ENCODE data around the gene DBX1.
"Not testable (repeated sequence)": the region's sequence is repeated elsewhere in the genome, so short reads cannot be mapped to it uniquely, and the experiment has no call there.

DBX1 gene

DNA sequence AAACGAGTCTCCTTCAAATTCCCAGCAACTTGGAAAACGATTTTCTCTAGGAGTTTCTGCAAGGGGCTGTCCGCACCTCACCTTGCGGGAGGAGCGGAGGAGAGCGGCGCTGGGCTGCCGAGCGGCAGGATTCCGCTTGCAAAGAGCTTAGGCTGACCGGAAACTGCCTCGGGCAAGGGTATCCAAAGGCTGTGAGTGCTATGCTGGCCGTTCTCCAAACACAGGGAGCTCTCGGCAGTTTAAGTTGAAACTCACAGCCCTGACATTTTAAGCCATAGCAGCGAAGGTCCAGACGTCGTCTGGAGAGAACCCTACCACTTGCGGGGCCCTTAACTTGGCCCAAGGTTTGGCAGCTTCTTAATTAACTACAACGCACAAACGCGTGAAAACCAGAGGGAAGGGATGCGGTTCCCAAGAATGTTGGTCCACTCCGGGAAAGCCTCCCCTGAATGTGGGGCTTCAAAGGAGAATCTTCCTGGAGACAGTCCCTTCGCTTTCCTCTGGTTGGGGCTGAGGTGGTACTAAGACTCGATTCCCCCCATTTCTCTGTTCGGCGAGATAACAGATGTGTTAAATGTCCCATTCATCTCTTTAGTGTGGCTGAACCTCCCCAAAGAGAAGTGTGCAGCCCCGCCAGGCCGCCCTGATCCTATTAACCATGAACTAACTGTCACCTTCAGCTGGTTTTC lies 1.1 kb upstream of the DBX1 start:
- no peak for DNase-seq

DNA sequence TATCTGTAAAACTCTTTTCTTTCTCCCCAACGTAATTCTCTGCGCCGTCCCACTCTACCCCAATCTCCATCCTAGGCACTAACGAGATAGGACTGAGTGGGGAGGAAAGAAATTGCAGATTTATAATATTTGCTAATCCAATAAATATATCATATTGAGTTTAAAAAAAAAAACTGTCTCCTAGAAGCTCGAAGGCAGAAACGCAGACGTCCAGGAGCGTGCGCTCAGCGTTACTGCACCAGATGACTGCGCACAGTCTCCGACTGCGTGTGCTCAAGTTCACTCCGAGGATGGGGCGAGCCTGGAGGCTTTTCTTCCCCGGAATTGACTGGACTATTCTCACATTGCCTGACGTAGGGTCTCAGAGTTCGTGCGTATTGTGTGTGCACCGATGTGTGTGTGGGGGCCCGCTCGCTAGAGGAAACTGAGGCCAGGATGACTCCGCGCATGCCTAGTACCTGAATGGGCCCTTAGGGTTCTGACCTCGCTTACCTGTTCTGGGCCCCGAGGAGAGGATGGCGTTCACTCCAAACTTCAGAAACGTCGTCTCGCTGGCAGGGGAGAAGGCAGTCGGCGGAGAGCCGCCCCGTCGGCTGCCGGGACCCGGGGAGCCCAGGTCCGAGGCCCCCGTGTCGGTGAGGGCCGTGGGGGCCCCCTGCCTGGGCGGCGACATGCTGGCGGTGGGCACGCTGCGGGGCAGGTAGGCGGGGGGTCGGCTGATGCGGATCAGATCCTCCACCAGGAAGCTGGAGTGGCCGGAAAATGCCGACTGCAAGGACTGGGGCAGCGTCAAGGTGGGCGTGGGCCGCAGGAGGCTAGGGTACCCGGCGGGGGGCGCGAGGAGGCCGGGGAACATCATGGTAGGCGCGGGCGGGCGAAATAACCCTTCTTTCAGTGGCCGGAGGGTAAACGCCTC lies 551 bp downstream of the DBX1 start:
- no peak for DNase-seq

DNA sequence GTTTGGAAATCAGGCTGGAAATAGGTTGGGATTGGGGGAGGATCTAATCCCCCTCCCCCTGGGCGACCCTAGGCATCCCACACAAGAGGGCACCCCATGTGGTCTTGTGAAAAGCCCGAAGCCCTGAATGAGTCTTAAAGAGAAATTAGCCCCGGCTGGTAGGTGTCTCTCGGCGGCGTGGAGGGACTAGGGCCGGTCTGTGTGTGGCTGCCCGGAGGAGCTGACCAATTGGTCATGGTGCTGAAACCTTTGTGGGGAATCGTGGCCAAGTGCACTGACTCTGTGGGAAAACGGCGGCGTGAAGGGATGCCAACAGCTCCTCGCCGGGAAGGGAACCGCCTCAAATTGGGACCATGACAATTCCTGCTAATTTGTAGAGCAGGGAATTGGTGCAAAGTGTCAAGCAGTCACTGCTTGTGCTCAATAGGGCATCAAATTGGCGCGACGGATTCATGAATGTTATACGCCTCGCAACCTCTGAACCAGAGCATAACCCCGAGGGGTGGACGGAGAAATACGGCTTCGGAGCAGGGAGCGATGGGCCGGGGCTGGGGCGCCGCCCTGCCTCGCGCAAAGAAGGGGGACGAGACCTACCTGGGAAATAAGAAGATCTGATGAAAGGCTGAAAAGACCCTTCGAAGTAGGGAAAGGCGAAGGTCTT lies 1.5 kb downstream of the DBX1 start:
- DNase-seq, result no peak

GRCh38 chr11:20157728-20158127 lies 2.5 kb downstream of the DBX1 start:
- no peak for DNase-seq

GRCh38 chr11:20156876-20157613 lies 3.2 kb downstream of the DBX1 start:
- no peak for DNase-seq

GRCh38 chr11:20156280-20156875 lies 3.9 kb downstream of the DBX1 start:
- DNase-seq, result no peak

DNA sequence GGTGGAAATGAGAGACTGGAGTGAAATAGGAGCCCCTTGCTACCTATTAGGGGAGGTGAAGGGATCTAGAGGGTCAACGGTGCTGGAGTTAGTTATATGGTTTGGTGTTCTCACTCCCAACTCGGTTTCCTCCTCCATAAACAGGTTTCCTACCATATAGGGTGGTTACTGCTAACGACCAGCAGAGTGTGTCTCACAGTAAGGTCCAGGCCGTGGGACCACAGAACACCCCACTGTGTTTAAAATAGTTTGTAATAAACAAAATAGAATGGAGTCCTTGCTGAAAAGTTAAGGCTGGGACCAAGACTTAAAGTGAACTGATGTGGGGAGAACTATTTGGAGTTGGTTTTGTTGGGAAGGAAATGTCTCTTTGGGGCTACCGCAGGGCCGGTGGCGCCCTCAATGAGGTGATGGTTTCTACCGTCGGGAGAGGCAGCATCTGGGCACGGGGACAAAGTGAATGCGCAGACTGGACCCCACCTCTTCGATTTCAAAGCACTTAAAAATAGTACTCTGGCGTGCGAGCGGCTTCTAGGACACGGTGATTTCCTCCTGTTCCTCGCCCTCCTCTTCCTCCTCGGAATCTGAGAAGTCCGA lies 4.5 kb downstream of the DBX1 start:
- no peak for DNase-seq

GRCh38 chr11:20154381-20154780 lies 5.9 kb downstream of the DBX1 start:
- no peak for DNase-seq

DNA sequence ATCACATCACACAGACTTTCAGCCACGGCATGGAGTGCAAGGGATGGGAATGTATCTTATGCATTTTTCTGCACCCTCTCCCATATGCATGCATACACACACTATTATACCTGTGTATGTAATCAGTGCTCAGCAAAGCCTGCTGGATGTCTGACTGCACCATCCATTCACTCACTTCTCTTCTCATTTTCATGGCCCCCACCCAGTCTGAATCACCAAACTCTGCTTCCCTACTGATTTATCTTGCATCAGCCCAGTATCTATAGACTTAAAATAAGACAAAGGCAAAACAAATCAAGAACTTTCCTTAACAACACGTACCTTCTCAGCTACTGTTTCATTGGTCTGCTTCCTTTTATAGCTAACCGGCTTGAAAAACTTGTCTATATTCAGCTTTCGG lies 21.6 kb downstream of the DBX1 start:
- no peak for DNase-seq

DNA sequence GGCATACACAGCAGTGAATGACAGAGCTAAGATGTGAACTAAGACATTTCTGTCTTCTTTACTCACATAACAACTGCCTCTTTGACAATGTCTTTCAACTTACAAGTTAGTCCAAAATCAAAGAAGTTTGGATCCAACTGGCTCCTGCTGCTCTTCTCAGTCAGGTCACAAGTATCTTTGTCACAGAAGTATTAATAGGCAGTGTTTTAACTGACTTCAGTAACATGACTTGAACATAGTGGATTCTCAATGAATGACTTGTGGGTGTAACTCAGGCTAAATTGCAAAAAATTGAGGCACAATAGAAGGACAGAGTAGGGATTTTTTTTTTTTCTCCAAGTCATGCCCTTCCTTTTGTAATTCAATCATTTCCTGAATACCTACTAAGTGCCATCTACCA lies 22.6 kb downstream of the DBX1 start:
- no peak for DNase-seq

DNA sequence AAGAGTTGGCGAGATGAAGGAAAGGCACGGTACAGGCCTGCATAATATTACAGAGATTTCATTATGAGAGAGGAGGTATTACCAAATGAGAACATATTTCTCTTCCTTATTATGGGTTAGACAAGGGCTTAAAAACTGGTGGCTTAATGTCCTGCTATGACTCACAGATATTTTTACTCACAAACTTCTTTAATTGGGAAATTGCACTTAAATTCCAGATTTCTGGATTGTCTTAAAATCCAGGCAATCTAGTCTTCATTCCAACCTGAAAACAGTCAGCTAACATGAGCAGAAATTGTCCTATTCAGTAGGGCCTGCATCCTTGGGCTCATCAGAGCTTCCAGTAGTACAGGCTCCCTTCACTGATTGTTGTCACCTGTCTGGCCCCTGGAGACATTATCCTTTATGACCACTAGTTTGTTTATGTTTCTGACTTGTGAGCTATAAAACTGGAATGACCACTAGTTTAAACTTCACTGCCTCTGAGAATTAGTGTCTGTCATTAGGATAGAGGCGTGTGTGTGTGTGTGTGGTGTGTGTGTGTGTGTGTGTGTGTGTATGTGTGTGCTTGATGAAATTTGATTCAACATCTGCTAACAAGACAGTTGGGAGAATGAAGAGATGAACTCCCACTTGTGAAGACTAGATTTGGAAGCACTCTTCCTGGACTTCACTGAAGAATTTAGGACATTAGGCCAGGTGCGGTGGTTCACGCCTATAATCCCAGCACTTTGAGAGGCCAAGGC lies 25.1 kb downstream of the DBX1 start:
- DNase-seq, result no peak

- DNase-seq, result no peak
These were observed 27.6 kb downstream of the DBX1 start for GRCh38 chr11:20132667-20133039.

DNA sequence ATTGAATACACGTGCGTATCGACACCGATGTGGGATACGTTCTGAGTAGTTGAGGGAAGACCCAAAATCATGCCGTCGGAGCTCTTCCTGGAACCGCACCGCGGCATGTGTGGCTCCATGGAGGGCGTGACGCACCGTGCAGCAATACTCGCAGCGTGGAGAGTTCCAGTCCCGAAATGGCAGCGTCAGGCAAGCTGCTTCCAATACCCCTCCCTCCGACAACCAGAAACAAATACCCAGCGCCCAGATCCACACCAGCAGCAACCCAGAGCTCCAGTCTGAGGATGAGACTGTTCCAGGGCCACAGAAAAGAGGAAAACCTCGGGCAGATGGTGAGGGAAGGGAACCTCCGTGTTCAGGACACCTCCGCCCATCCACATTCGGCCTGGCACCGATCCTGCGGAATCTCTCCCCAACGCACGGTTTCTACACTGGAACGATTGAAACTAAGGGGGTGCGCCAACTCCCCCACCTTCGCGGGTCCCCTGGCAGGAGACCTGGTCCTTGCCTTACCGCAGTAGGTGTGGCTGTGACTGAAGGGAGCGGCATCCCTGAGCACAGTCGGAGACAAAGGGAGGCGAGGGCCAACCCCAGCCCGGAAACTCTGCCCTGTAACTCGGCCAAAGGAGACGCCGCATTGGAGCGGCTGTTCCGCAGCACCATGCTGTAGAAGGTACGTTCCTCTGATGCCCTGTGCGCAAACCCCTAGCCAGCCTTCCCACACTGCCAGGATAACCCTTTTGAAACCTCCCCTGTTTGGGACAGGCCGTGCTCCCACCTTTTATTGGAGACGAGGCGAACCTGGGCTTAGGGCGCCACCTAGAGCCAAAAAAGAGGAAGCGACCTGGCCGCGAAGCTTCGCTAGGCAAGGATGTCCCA lies 28.2 kb downstream of the DBX1 start:
- peak; percentile 40 to 65 for DNase-seq

DNA sequence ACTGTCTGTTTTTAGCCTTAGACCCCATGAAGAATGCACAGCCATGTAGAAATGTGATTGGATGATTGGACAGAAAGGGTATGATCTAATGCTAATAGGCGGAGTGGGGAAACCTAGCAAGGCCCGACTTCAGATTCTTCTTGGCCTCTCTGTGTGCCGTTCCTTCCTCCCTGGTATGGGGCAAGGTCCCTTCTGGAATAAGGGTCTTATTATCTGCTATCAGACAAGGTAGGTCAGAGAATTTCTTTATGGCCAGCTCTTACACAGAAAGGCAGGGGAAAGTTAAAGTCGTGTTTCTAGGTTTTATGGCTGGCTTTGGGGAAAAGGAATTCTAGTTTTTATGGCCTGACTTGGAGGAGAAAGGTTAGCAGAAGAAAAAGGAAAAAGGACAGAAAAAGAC lies 30.6 kb downstream of the DBX1 start:
- no peak for DNase-seq

- not testable (repeated sequence) for DNase-seq
These were observed 31.8 kb downstream of the DBX1 start for GRCh38 chr11:20128528-20128825.

DNA sequence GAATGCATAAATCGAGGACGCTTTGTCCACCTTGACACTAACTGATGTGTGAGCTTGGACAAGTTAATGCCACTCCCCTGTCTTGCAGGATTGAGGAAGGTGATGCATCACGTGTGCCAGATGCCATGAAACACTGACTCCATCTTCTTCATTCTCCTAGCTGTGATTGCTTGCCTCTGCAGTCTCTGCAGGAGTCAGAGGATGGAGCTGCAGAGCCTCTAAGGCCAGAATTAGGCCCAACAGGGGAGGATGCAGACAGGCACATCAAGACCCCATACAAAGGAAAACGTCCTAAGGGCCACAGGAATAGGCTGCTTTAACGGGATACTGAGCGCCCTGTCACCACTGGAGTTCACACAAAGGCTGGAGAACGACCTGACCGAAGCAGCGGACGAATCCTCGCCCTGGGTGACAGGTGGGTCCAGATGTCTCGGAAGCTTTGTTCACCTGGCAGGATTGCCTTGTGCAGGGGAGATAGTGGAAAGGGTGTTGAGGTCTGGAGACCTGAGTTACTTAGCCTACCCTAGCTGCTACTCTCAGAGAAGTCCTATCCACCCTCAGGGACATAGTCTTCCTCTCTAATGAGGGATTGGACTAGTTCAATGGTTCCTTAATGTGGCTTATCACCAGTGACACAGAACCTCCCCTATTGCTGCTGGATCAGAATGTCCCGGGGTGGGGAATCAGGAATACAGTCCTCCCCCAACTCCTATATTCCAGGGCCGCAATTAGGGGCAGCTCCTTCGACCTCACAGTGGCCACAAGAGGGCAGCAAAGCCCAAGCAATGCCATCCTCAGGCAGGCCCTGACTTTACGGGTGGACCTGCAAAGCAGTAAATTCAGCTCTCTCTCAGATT lies 32.4 kb downstream of the DBX1 start:
- DNase-seq, result peak; percentile 60 to 69

- no peak for DNase-seq
These were observed 33.6 kb downstream of the DBX1 start for GRCh38 chr11:20126724-20127123.

GRCh38 chr11:20125927-20126326 lies 34.3 kb downstream of the DBX1 start:
- no peak for DNase-seq

DNA sequence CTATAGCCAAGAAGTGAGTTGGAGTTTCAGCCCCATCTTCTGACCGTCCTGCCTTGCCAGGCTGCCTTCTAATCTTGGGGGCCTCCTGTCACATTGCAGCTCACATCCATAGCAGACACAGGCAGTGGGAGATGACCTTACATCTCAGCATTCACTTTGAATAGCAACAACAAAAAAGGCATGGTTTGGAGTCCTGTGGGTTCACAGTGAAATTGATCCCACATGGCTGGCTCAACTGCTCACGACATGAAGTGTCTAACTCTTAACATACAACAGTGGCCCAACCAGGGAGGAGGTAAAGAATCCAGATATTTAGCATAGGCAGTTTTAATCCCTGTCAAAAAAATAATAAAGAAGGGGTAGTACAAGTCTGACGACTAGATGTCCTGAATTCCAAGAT lies 38.1 kb downstream of the DBX1 start:
- no peak for DNase-seq

Data from Kasumi-1 (cell line).